ENCODE measurements around the gene TAF15. TPM values are rescaled to one million over a fixed set of nuclear protein-coding genes. Genes with fewer than 3 reads are reported as not detected.

The TAF15 gene
- total and polyA plus RNA-seq, 10 of the 15 experiments (the other 5 are each of a cell fraction or from before 2014, with no cell fraction given): 9.5 to 259 (median 40.4) TPM

GRCh38 chr17:35867574-35867973, 58.3 kb downstream of the TAF15 start:
- no peaks in the 10 kb centered on the region; the same call in 2 of the 3 replicates for H3K9me3 ChIP-seq (replicated peaks; ENCODE audit: control insufficient read depth, insufficient read depth, low read length)
- DNase-seq (ENCODE audit: low read depth, low spot score): no peak
- CTCF ChIA-PET: interaction anchor here (0.6 to 1.6 kb wide), 2 partner anchors 13 to 109 kb away, joined by 3 to 5 read pairs; no protein-coding TSS in a partner anchor
- no peak for FAIRE-seq
- H3K36me3 ChIP-seq (ENCODE audit: control insufficient read depth in 2 of 2, insufficient read depth in 2 of 2, low read length in 1 of 2): no peaks in the 10 kb centered on the region
- no peaks in the 10 kb centered on the region for H3K4me1 ChIP-seq (ENCODE audit: control insufficient read depth, insufficient read depth, low read length)
- H3K79me2 ChIP-seq (ENCODE audit: control insufficient read depth, insufficient read depth, low read length): no peaks in the 10 kb centered on the region
- 96% methylated on average over 3 of the region's 3 CpGs for WGBS (ENCODE audit: insufficient coverage, insufficient replicate concordance, low lambda C conversion rate, missing lambda C conversion rate)
- no peak overlapping the region for H3K4me2 ChIP-seq (ENCODE audit: control insufficient read depth, insufficient read depth)
- BruUV-seq (replicated peaks): no TSS peak
- RAD21 ChIA-PET (ENCODE audit: unreplicated experiment): no interaction called here
- H3K27ac ChIP-seq (ENCODE audit: control insufficient read depth, insufficient read depth): no peak overlapping the region
- no peak overlapping the region for H3K9ac ChIP-seq (ENCODE audit: control insufficient read depth, insufficient read depth, low read length)
- H3K27me3 ChIP-seq (replicated peaks in 1 of 2; ENCODE audit: control insufficient read depth in 2 of 2, insufficient read depth in 2 of 2, low read length in 1 of 2): no peaks in the 10 kb centered on the region
- no peak overlapping the region for H2AFZ ChIP-seq (ENCODE audit: control insufficient read depth, low read depth, low read length)
- POLR2A ChIA-PET: interaction anchor here (1.6 kb wide), 1 partner anchor 9 kb away, joined by 3 read pairs; no protein-coding TSS in a partner anchor
- intact Hi-C loops (cut with micrococcal nuclease; ENCODE audit: unreplicated experiment) (no loop called here), in situ Hi-C loops (cut with MboI) (no loop called here)
- no peak for TF ChIP-seq ATF7 (IDR thresholded peaks at IDR 0.05; ENCODE audit: low read depth)
- no peak for TF ChIP-seq NR2C1 (IDR thresholded peaks at IDR 0.05)
- TF ChIP-seq CBX5 (IDR thresholded peaks at IDR 0.05; ENCODE audit: low read depth): no peak
- TF ChIP-seq CHD2 (IDR thresholded peaks at IDR 0.05; ENCODE audit: borderline replicate concordance, low read depth, low read length): no peak
- no peak for TF ChIP-seq SIX5 (IDR thresholded peaks at IDR 0.05; ENCODE audit: low read depth, low read length, severe bottlenecking)
- no peak for TF ChIP-seq NFYB (IDR thresholded peaks at IDR 0.05; ENCODE audit: insufficient read depth, low read depth, low read length)
- no peak for TF ChIP-seq KDM1A (IDR thresholded peaks at IDR 0.05; ENCODE audit: borderline replicate concordance)
- no peak for TF ChIP-seq GABPA (IDR thresholded peaks at IDR 0.05; ENCODE audit: low read depth)
- no peak for TF ChIP-seq POU2F2 (IDR thresholded peaks at IDR 0.05; ENCODE audit: borderline replicate concordance, low read depth, low read length)
- TF ChIP-seq ETV6 (conservative IDR thresholded peaks at IDR 0.05 in 1 of 2, IDR thresholded peaks at IDR 0.05 in 1 of 2; ENCODE audit: borderline replicate concordance in 1 of 2, low read depth in 1 of 2): no peak
- TF ChIP-seq CUX1 (IDR thresholded peaks at IDR 0.05; ENCODE audit: insufficient replicate concordance, low read depth, low read length): no peak
- TF ChIP-seq SMARCA5 (IDR thresholded peaks at IDR 0.05): no peak
- no peak for TF ChIP-seq EZH2 (IDR thresholded peaks at IDR 0.05; ENCODE audit: borderline replicate concordance, control insufficient read depth, low read depth, low read length)
- no peak for TF ChIP-seq SIN3A (IDR thresholded peaks at IDR 0.05; ENCODE audit: low read depth, low read length)
- TF ChIP-seq EP300 (IDR thresholded peaks at IDR 0.05; ENCODE audit: borderline replicate concordance in 1 of 2, control insufficient read depth in 1 of 2, low read depth in 2 of 2, low read length in 2 of 2): no peak
- TF ChIP-seq SRF (IDR thresholded peaks at IDR 0.05; ENCODE audit: low read depth in 2 of 2, low read length in 2 of 2): no peak
- TF ChIP-seq NBN (IDR thresholded peaks at IDR 0.05): no peak
- no peak for TF ChIP-seq IRF3 (IDR thresholded peaks at IDR 0.05)
- SMC1A ChIA-PET (ENCODE audit: uncharacterized antibody, unreplicated experiment): no interaction called here
- H4K20me1 ChIP-seq (ENCODE audit: control insufficient read depth, insufficient read depth): no peaks in the 10 kb centered on the region; the same call in 1 of the 2 replicates
- no peak overlapping the region for H3K4me3 ChIP-seq
- ATAC-seq: no peak

Data from GM12878 (cell line).